Trophoblast cell (in vitro differentiated cells and primary cell): ENCODE measurements around the gene TSSK6.

Experiments used
- DNase-seq, 2 donors: peaks; one replicate each; pipeline ENCODE4 v3.0.0-alpha.2; 2016
- H2AFZ ChIP-seq: 2 replicates; pipeline ENCODE4 v1.6.1; 2013; ENCODE audit warnings: low read length, moderate library complexity, mild to moderate bottlenecking; ENCODE audit not compliant: insufficient read depth, poor library complexity
- H2AK5ac ChIP-seq: 2 replicates; pipeline ENCODE4 v1.6.1; 2013; ENCODE audit warnings: mild to moderate bottlenecking, low read length
- H2BK120ac ChIP-seq: 2 replicates; pipeline ENCODE4 v1.6.1; 2013; ENCODE audit warnings: low read length, mild to moderate bottlenecking, moderate library complexity; ENCODE audit not compliant: insufficient read depth, poor library complexity
- H2BK12ac ChIP-seq: 2 replicates; pipeline ENCODE4 v1.6.1; 2013; ENCODE audit warnings: mild to moderate bottlenecking, low read length, moderate library complexity
- H2BK5ac ChIP-seq: 2 replicates; pipeline ENCODE4 v1.6.1; 2013; ENCODE audit warnings: low read length, low read depth, moderate library complexity, mild to moderate bottlenecking; ENCODE audit not compliant: poor library complexity
- H3K14ac ChIP-seq: 2 replicates; pipeline ENCODE4 v1.6.1; 2013; ENCODE audit warnings: mild to moderate bottlenecking, low read length
- H3K18ac ChIP-seq: 2 replicates; pipeline ENCODE4 v1.6.1; 2013; ENCODE audit warnings: mild to moderate bottlenecking, low read length
- H3K23ac ChIP-seq: 2 replicates; pipeline ENCODE4 v1.6.1; 2013; ENCODE audit warnings: low read length
- H3K27ac ChIP-seq: 2 replicates; pipeline ENCODE4 v1.5.1; 2013; ENCODE audit warnings: low read depth, mild to moderate bottlenecking, inconsistent platforms, low read length, moderate library complexity
- H3K27me3 ChIP-seq: 2 replicates; pipeline ENCODE4 v1.6.1; 2013; ENCODE audit warnings: inconsistent platforms, mild to moderate bottlenecking, low read length, moderate library complexity; ENCODE audit not compliant: insufficient read depth
- H3K36me3 ChIP-seq, 2 experiments: 1 replicate in 1 of 2; 2 replicates in 1 of 2; pipeline ENCODE4 v1.6.1; 2013; ENCODE audit warnings: low read length in 2 of 2, mild to moderate bottlenecking in 2 of 2, moderate library complexity in 1 of 2; ENCODE audit not compliant: insufficient read depth in 2 of 2, control insufficient read depth in 1 of 2
- H3K4ac ChIP-seq: 2 replicates; pipeline ENCODE4 v1.6.1; 2013; ENCODE audit warnings: low read depth, mild to moderate bottlenecking, low read length, moderate library complexity
- H3K4me1 ChIP-seq, 2 experiments: 1 replicate in 1 of 2; 2 replicates in 1 of 2; pipeline ENCODE4 v1.6.1; 2013; ENCODE audit warnings: low read length in 2 of 2, mild to moderate bottlenecking in 2 of 2, moderate library complexity in 1 of 2; ENCODE audit not compliant: insufficient read depth in 2 of 2, control insufficient read depth in 1 of 2
- H3K4me2 ChIP-seq: 2 replicates; pipeline ENCODE4 v1.6.1; 2013; ENCODE audit warnings: inconsistent platforms, mild to moderate bottlenecking, low read length, moderate library complexity
- H3K4me3 ChIP-seq: 2 replicates; pipeline ENCODE4 v1.5.1; 2013; ENCODE audit warnings: mild to moderate bottlenecking, low read depth, low read length, inconsistent platforms
- H3K79me1 ChIP-seq: one replicate; pipeline ENCODE4 v1.6.1; 2013; ENCODE audit warnings: low read length
- H3K79me2 ChIP-seq: 2 replicates; pipeline ENCODE4 v1.6.1; 2013; ENCODE audit warnings: low read length, mild to moderate bottlenecking; ENCODE audit not compliant: control insufficient read depth, insufficient read depth, poor library complexity
- H3K9ac ChIP-seq: 2 replicates; pipeline ENCODE4 v1.6.1; 2013; ENCODE audit warnings: mild to moderate bottlenecking, low read length
- H3K9me3 ChIP-seq: 2 replicates; pipeline ENCODE4 v1.6.1; 2013; ENCODE audit warnings: low read depth, mild to moderate bottlenecking, control low read depth, inconsistent platforms, low read length; ENCODE audit not compliant: insufficient read depth
- H4K12ac ChIP-seq: 2 replicates; pipeline ENCODE4 v1.6.1; 2013; ENCODE audit warnings: low read depth, mild to moderate bottlenecking, low read length, moderate library complexity
- H4K8ac ChIP-seq: 2 replicates; pipeline ENCODE4 v1.6.1; 2013; ENCODE audit warnings: low read depth, mild to moderate bottlenecking, low read length, moderate library complexity
- H4K91ac ChIP-seq: one replicate; pipeline ENCODE4 v1.6.1; 2013; ENCODE audit warnings: low read depth, mild to moderate bottlenecking, low read length, moderate library complexity
- WGBS: extraction: QIAGEN DNeasy Blood & Tissue Kit; methylation state at CpG from one replicate; pipeline ENCODE4 v1.1.7; 2013; ENCODE audit warnings: missing lambda C conversion rate; ENCODE audit not compliant: insufficient read length, insufficient coverage; ENCODE audit errors: extremely low coverage; 5-methylcytosine and 5-hydroxymethylcytosine counted together

The TSSK6 gene

GRCh38 chr19:19546751-19547162 lies 31.4 kb upstream of the TSSK6 start:
- Histone ChIP-seq H3K4me2 (no peak overlapping the region), H3K18ac (no peak overlapping the region), H4K91ac (no peak overlapping the region), H4K12ac (no peak overlapping the region), H3K79me2 (no peaks in the 10 kb centered on the region), H3K23ac (no peak overlapping the region), H3K9ac (no peak overlapping the region), H2BK120ac (no peak overlapping the region), H2BK12ac (no peak overlapping the region), H3K4ac (no peak overlapping the region), H3K4me1 (peaks cover 6 to 10% of the 10 kb centered on the region in 2 experiments), H3K36me3 (peaks cover 3 to 6% of the 10 kb centered on the region in 2 experiments), H3K79me1 (no peaks in the 10 kb centered on the region), H2BK5ac (no peak overlapping the region), H3K4me3 (no peak overlapping the region), H2AK5ac (no peak overlapping the region), H4K8ac (no peak overlapping the region), H3K27ac (no peak overlapping the region), H3K27me3 (no peaks in the 10 kb centered on the region), H3K14ac (no peak overlapping the region), H3K9me3 (peaks cover 5% of the 10 kb centered on the region), H2AFZ (no peak overlapping the region)
- peak in 1 of 2 donors; percentile 55 for DNase-seq
- WGBS = no CpG with 5 or more reads among the region's 19 CpGs

GRCh38 chr19:19545707-19546106 lies 30.4 kb upstream of the TSSK6 start:
- peaks cover 9% of the 10 kb centered on the region for H3K9me3 ChIP-seq
- H3K14ac ChIP-seq = no peak overlapping the region
- no peak overlapping the region for H3K9ac ChIP-seq
- no peaks in the 10 kb centered on the region for H3K79me2 ChIP-seq
- DNase-seq = no peak
- no peak overlapping the region for H3K27ac ChIP-seq
- H3K79me1 ChIP-seq = no peaks in the 10 kb centered on the region
- H2BK120ac ChIP-seq = no peak overlapping the region
- H2BK12ac ChIP-seq = no peak overlapping the region
- WGBS = no CpG with 5 or more reads among the region's 23 CpGs
- H3K18ac ChIP-seq = no peak overlapping the region
- no peak overlapping the region for H2AFZ ChIP-seq
- H3K36me3 ChIP-seq = peaks cover 3 to 6% of the 10 kb centered on the region in 2 experiments
- H4K91ac ChIP-seq = no peak overlapping the region
- H3K4me2 ChIP-seq = no peak overlapping the region
- peaks cover 5 to 8% of the 10 kb centered on the region in 2 experiments for H3K4me1 ChIP-seq
- no peak overlapping the region for H2AK5ac ChIP-seq
- H4K12ac ChIP-seq = no peak overlapping the region
- no peaks in the 10 kb centered on the region for H3K27me3 ChIP-seq
- no peak overlapping the region for H4K8ac ChIP-seq
- no peak overlapping the region for H3K23ac ChIP-seq
- H3K4me3 ChIP-seq = no peak overlapping the region
- H2BK5ac ChIP-seq = no peak overlapping the region
- H3K4ac ChIP-seq = no peak overlapping the region

- H3K14ac ChIP-seq = no peak overlapping the region
Observed at GRCh38 chr19:19544954-19545591, 29.7 kb upstream of the TSSK6 start.

GRCh38 chr19:19544257-19544953 lies 29.1 kb upstream of the TSSK6 start:
- Histone ChIP-seq H3K79me1 (no peaks in the 10 kb centered on the region), H3K36me3 (peaks cover 3 to 6% of the 10 kb centered on the region in 2 experiments), H3K4me1 (no peaks in the 10 kb centered on the region), H3K4ac (no peak overlapping the region), H3K23ac (no peak overlapping the region), H3K14ac (no peak overlapping the region), H3K9ac (no peak overlapping the region), H3K4me3 (no peak overlapping the region), H2BK5ac (no peak overlapping the region), H2AFZ (no peak overlapping the region), H3K18ac (no peak overlapping the region), H3K27me3 (no peaks in the 10 kb centered on the region), H3K79me2 (no peaks in the 10 kb centered on the region), H2AK5ac (no peak overlapping the region), H4K12ac (no peak overlapping the region), H2BK120ac (no peak overlapping the region), H2BK12ac (no peak overlapping the region), H4K91ac (no peak overlapping the region), H3K27ac (no peak overlapping the region), H3K4me2 (no peak overlapping the region), H3K9me3 (peaks cover 15% of the 10 kb centered on the region), H4K8ac (no peak overlapping the region)
- no peak for DNase-seq
- no CpG with 5 or more reads among the region's 75 CpGs for WGBS

More at GRCh38 chr19:19544954-19545591, 29.7 kb upstream of the TSSK6 start:
- Histone ChIP-seq H3K9ac (no peak overlapping the region), H3K4me1 (peaks cover 0 to 1% of the 10 kb centered on the region in 2 experiments), H3K79me1 (no peaks in the 10 kb centered on the region), H4K8ac (no peak overlapping the region), H4K12ac (no peak overlapping the region), H2BK5ac (no peak overlapping the region), H3K4me3 (no peak overlapping the region), H3K18ac (no peak overlapping the region), H4K91ac (no peak overlapping the region), H3K23ac (no peak overlapping the region), H3K79me2 (no peaks in the 10 kb centered on the region), H2AK5ac (no peak overlapping the region), H3K36me3 (peaks cover 3 to 6% of the 10 kb centered on the region in 2 experiments), H3K4me2 (no peak overlapping the region), H2AFZ (no peak overlapping the region), H3K9me3 (peaks cover 15% of the 10 kb centered on the region), H3K27me3 (no peaks in the 10 kb centered on the region), H3K27ac (no peak overlapping the region), H2BK120ac (no peak overlapping the region), H3K4ac (no peak overlapping the region), H2BK12ac (no peak overlapping the region)
- no CpG with 5 or more reads among the region's 53 CpGs for WGBS
- no peak for DNase-seq
